Endothelial cell of umbilical vein (primary cell): ENCODE data around the gene HACE1. TPM values are rescaled to one million over a fixed set of nuclear protein-coding genes. Genes with fewer than 3 reads are reported as not detected.

ENCODE experiments used
- BruUV-seq: library from RNA; stranded (reverse); fragments of 400-500 nt; replicated peaks from 2 replicates; lab custom pipeline; 2021; lab: Mats Ljungman, UMichigan
- CTCF ChIA-PET: fragments of 300-600, 350-600 bp; sonication (Branson Sonifier 250); formaldehyde crosslinking; loops from one replicate; lab custom pipeline; 2021; ENCODE audit warnings: antibody characterized with exemption, inconsistent platforms; lab: Charles Lee
- POLR2A ChIA-PET: fragments of 300-600, 350-600 bp; sonication (Branson Sonifier 250); formaldehyde crosslinking; loops from one replicate; lab custom pipeline; 2021; ENCODE audit warnings: antibody characterized with exemption, inconsistent platforms; lab: Charles Lee
- DNase-seq: peaks from one replicate; pipeline ENCODE4 v3.0.0-alpha.2; 2011; ENCODE audit warnings: low read depth, low spot score
- FAIRE-seq: peaks from 2 replicates; lab custom pipeline; 2011; peaks lifted over from hg19 to GRCh38; lab: Jason Lieb, UNC
- H2AFZ ChIP-seq: 2 replicates; pipeline ENCODE4 v1.6.0; 2012; ENCODE audit warnings: low read depth, low read length, control low read depth, inconsistent platforms
- H3K27ac ChIP-seq: 2 replicates; pipeline ENCODE4 v1.5.1; 2011; ENCODE audit warnings: low read depth, mild to moderate bottlenecking, control low read depth, low read length, moderate library complexity; ENCODE audit not compliant: insufficient read depth
- H3K27me3 ChIP-seq, 2 experiments: 2 replicates each; pipeline versions ENCODE4 v1.6.0 to v1.6.1; 2011; ENCODE audit warnings: low read length in 2 of 2, mixed read lengths in 1 of 2; ENCODE audit not compliant: control insufficient read depth in 2 of 2, insufficient read depth in 2 of 2
- H3K36me3 ChIP-seq, 2 experiments: 2 replicates in 1 of 2; 3 replicates in 1 of 2; pipeline ENCODE4 v1.5.1; 2011; ENCODE audit warnings: low read length in 2 of 2, mild to moderate bottlenecking in 1 of 2, moderate library complexity in 1 of 2; ENCODE audit not compliant: control insufficient read depth in 2 of 2, insufficient read depth in 2 of 2; ENCODE audit errors: extremely low read depth in 1 of 2
- H3K4me1 ChIP-seq: 3 replicates; pipeline ENCODE4 v1.5.1; 2011; ENCODE audit warnings: mild to moderate bottlenecking, low read length; ENCODE audit not compliant: control insufficient read depth, insufficient read depth; ENCODE audit errors: extremely low read depth
- H3K4me2 ChIP-seq: 2 replicates; pipeline ENCODE4 v1.6.1; 2011; ENCODE audit warnings: low read length, control low read depth, mixed read lengths; ENCODE audit not compliant: insufficient read depth
- H3K4me3 ChIP-seq, 3 experiments: fragments of 200-600 bp in 1 of 3; sonication (generic), shearing (Covaris generic) in 1 of 3; replicated peaks in 1 of 3; 2 replicates each; pipeline ENCODE4 v1.5.1; 2011 to 2016; ENCODE audit warnings: control low read depth in 3 of 3, low read length in 3 of 3, mild to moderate bottlenecking in 2 of 3, inconsistent platforms in 1 of 3, low read depth in 1 of 3, moderate library complexity in 1 of 3; ENCODE audit not compliant: insufficient read depth in 1 of 3
- H3K79me2 ChIP-seq: 2 replicates; pipeline ENCODE4 v1.6.0; 2012; ENCODE audit warnings: low read length, inconsistent platforms; ENCODE audit not compliant: control insufficient read depth, insufficient read depth
- H3K9ac ChIP-seq: replicated peaks from 2 replicates; pipeline ENCODE3; 2011; ENCODE audit warnings: low read length, control low read depth; ENCODE audit not compliant: insufficient read depth; ENCODE audit errors: extremely low read depth
- H3K9me1 ChIP-seq: replicated peaks from 3 replicates; pipeline ENCODE4 v1.6.0; 2011; ENCODE audit warnings: mild to moderate bottlenecking, low read length; ENCODE audit not compliant: control insufficient read depth, insufficient read depth; ENCODE audit errors: extremely low read depth
- H3K9me3 ChIP-seq: replicated peaks from 2 replicates; pipeline ENCODE4 v1.5.1; 2012; ENCODE audit warnings: low read length, inconsistent platforms; ENCODE audit not compliant: control insufficient read depth, insufficient read depth
- H4K20me1 ChIP-seq: replicated peaks from 2 replicates; pipeline ENCODE3; 2011; ENCODE audit warnings: mild to moderate bottlenecking, low read length; ENCODE audit not compliant: control insufficient read depth, insufficient read depth; ENCODE audit errors: extremely low read depth
- CTCF ChIP-seq, 2 donors: IDR thresholded peaks; 1 replicate in 1 of 2; 2 replicates in 1 of 2; pipeline ENCODE4 v1.5.1; 2011; ENCODE audit warnings: low read length in 2 of 2, mild to moderate bottlenecking in 2 of 2, moderate library complexity in 2 of 2, control low read depth in 1 of 2, inconsistent platforms in 1 of 2, low read depth in 1 of 2; ENCODE audit not compliant: insufficient read depth in 1 of 2; ENCODE audit errors: extremely low read depth in 1 of 2
- EZH2 ChIP-seq: IDR thresholded peaks from 2 replicates; pipeline ENCODE4 v1.6.1; 2012; ENCODE audit warnings: borderline replicate concordance, low read depth, mild to moderate bottlenecking, moderate library complexity, low read length, inconsistent platforms; ENCODE audit not compliant: severe bottlenecking
- FOS ChIP-seq: IDR thresholded peaks from 2 replicates; pipeline ENCODE4 v1.6.1; 2011; ENCODE audit warnings: mild to moderate bottlenecking, low read length, moderate library complexity, borderline replicate concordance; ENCODE audit not compliant: insufficient read depth
- JUN ChIP-seq: IDR thresholded peaks from 2 replicates; pipeline ENCODE4 v1.6.1; 2011; ENCODE audit warnings: borderline replicate concordance, low read depth; ENCODE audit not compliant: insufficient read length, insufficient read depth
- MYC ChIP-seq: IDR thresholded peaks from one replicate; pipeline ENCODE4 v1.6.1; 2011; ENCODE audit warnings: mild to moderate bottlenecking, low read depth, low read length
- dilution Hi-C: fragments of 300-500 bp; cut with MboI; formaldehyde crosslinking; loops from one replicate; pipeline ENCODE4 v1.15.0; 2019; ENCODE audit warnings: low sequenced_read_pairs; ENCODE audit not compliant: extremely low pct_ligation_motif_present
- intact Hi-C: fragments of 100-400 bp; cut with micrococcal nuclease; formaldehyde crosslinking; loops from one replicate; pipeline ENCODE4 v1.10.0; 2022
- polyA plus RNA-seq, 4 experiments: library from polyadenylated mRNA; depleted of rRNA in 3 of 4; stranded (reverse) in 3 of 4; unstranded in 1 of 4; fragments of >200 nt; gene quantifications; 2 replicates each; pipeline versions ENCODE4 v1.2.1 to v1.2.3, GENCODE V29; 2011 to 2012; ENCODE audit warnings: missing spikeins in 1 of 4
- total RNA-seq: library from RNA; stranded (reverse); gene quantifications from 2 replicates; pipeline ENCODE4 v1.2.3, GENCODE V29; 2021

HACE1 gene
- total and polyA plus RNA-seq, 2 donors (not counting 3 experiments of a cell fraction or from before 2014, with no cell fraction given): 4.9 to 14.8 TPM

GRCh38 chr6:104728448-104728847 is 131.3 kb downstream of the HACE1 start:
- no TSS peak for BruUV-seq
- Histone ChIP-seq H3K4me1 (peaks cover 9% of the 10 kb centered on the region), H3K4me2 (peak overlapping the region; percentile 52), H3K79me2 (no peaks in the 10 kb centered on the region), H3K9me1 (no peaks in the 10 kb centered on the region), H3K27me3 (no peaks in the 10 kb centered on the region), H3K36me3 (no peaks in the 10 kb centered on the region), H3K4me3 (no peak overlapping the region), H2AFZ (no peak overlapping the region), H3K27ac (peak overlapping the region; percentile 15), H4K20me1 (no peaks in the 10 kb centered on the region), H3K9ac (no peak overlapping the region), H3K9me3 (no peaks in the 10 kb centered on the region)
- intact Hi-C loops (no loop called here), dilution Hi-C loops (no loop called here)
- DNase-seq (peak; percentile 26), FAIRE-seq (no peak)
- ChIA-PET POLR2A (no interaction called here), CTCF (interaction anchor here (1.5 kb wide), 1 partner anchor 40 kb away, joined by 6 read pairs; no protein-coding TSS in a partner anchor)
- TF ChIP-seq EZH2 (no peak), CTCF (IDR thresholded peaks at IDR 0.05; ENCODE audit: extremely low read depth in 1 of 2, insufficient read depth in 1 of 2, low read depth in 1 of 2, low read length in 2 of 2) (no peak), MYC (no peak)

- BruUV-seq: no TSS peak
- CTCF ChIA-PET: interaction anchor here (1.3 kb wide), 1 partner anchor 8 kb away, joined by 3 read pairs; no protein-coding TSS in a partner anchor
- Histone ChIP-seq H2AFZ (no peak overlapping the region), H3K4me1 (no peaks in the 10 kb centered on the region), H3K27me3 (no peaks in the 10 kb centered on the region), H3K9me1 (no peaks in the 10 kb centered on the region), H3K9ac (no peak overlapping the region), H3K36me3 (no peaks in the 10 kb centered on the region), H3K9me3 (no peaks in the 10 kb centered on the region), H4K20me1 (no peaks in the 10 kb centered on the region), H3K27ac (no peak overlapping the region), H3K4me3 (no peak overlapping the region), H3K79me2 (no peaks in the 10 kb centered on the region), H3K4me2 (no peak overlapping the region)
- TF ChIP-seq MYC: no peak
- TF ChIP-seq JUN: peak; percentile 28
- peak; percentile 59 for TF ChIP-seq FOS
- dilution Hi-C loops: no loop called here
- FAIRE-seq (peak; percentile 55), DNase-seq (peak; percentile 24)
- intact Hi-C loops: no loop called here
- POLR2A ChIA-PET: no interaction called here
Measured at GRCh38 chr6:104718672-104719071, 141.0 kb downstream of the HACE1 start.
